Smooth muscle cell (in vitro differentiated cells): ENCODE data around the gene ATP2B3. TPM values are rescaled to one million over a fixed set of nuclear protein-coding genes. Genes with fewer than 3 reads are reported as not detected.

Experiments
- DNase-seq: peaks from one replicate; lab custom pipeline; 2025; ENCODE audit not compliant: unreplicated experiment; lab: John Stamatoyannopoulos, UW
- H2AFZ ChIP-seq: fragments of 200-600 bp; sonication (generic); 2 replicates; pipeline ENCODE4 v1.6.0; 2016; ENCODE audit warnings: antibody characterized with exemption, low read depth, mild to moderate bottlenecking
- H3F3A ChIP-seq: fragments of 200-600 bp; sonication (generic); 2 replicates; pipeline ENCODE4 v1.6.0; 2017; ENCODE audit warnings: antibody characterized with exemption, low read depth
- H3K27ac ChIP-seq: fragments of 200-600 bp; sonication (generic); 2 replicates; pipeline ENCODE4 v1.5.1; 2016; ENCODE audit warnings: low read depth, mild to moderate bottlenecking
- H3K27me3 ChIP-seq: fragments of 200-600 bp; sonication (generic); 2 replicates; pipeline ENCODE4 v1.6.1; 2016; ENCODE audit warnings: low read depth, mild to moderate bottlenecking
- H3K36me3 ChIP-seq: fragments of 200-600 bp; sonication (generic); 2 replicates; pipeline ENCODE4 v1.5.1; 2016; ENCODE audit warnings: low read depth
- H3K4me1 ChIP-seq: fragments of 200-600 bp; sonication (generic); 2 replicates; pipeline ENCODE4 v1.5.1; 2016; ENCODE audit warnings: low read depth
- H3K4me2 ChIP-seq: fragments of 200-600 bp; sonication (generic); 2 replicates; pipeline ENCODE4 v1.6.0; 2016; ENCODE audit warnings: mild to moderate bottlenecking
- H3K4me3 ChIP-seq: fragments of 200-600 bp; sonication (generic); 2 replicates; pipeline ENCODE4 v1.5.1; 2016; ENCODE audit warnings: mild to moderate bottlenecking
- H3K79me2 ChIP-seq: fragments of 200-600 bp; sonication (generic); 2 replicates; pipeline ENCODE4 v1.6.0; 2016; ENCODE audit warnings: low read depth, mild to moderate bottlenecking
- H3K9ac ChIP-seq: fragments of 200-600 bp; sonication (generic); 2 replicates; pipeline ENCODE4 v1.6.0; 2016; ENCODE audit warnings: low read depth
- H3K9me3 ChIP-seq: fragments of 200-600 bp; sonication (generic); replicated peaks from 2 replicates; pipeline ENCODE4 v1.5.1; 2016; ENCODE audit warnings: low read depth
- H4K20me1 ChIP-seq: fragments of 200-600 bp; sonication (generic); 2 replicates; pipeline ENCODE4 v1.6.0; 2016; ENCODE audit warnings: low read depth
- CTCF ChIP-seq: fragments of 200-600 bp; sonication (generic); IDR thresholded peaks from 2 replicates; pipeline ENCODE4 v1.5.1; 2017; ENCODE audit warnings: borderline replicate concordance, mild to moderate bottlenecking, antibody characterized with exemption; ENCODE audit not compliant: insufficient read depth, poor library complexity, severe bottlenecking
- WGBS: methylation state at CpG from one replicate; pipeline ENCODE4 v1.1.7; 2016; ENCODE audit warnings: low lambda C conversion rate; 5-methylcytosine and 5-hydroxymethylcytosine counted together
- polyA plus RNA-seq: library from polyadenylated mRNA; unstranded; fragments of >200 nt; fragmentation: Nextera tagmentation; extraction: Ambion mirVana; gene quantifications from 2 replicates; pipeline ENCODE4 v1.2.1, GENCODE V29; 2016
- total RNA-seq: library from RNA; depleted of rRNA; stranded (reverse); fragments of >200 nt; gene quantifications from 2 replicates; pipeline ENCODE4 v1.2.3, GENCODE V29; 2014

The ATP2B3 gene
- total and polyA plus RNA-seq, 2 experiments from 2014 or later = 0.05 to 0.22 TPM

- Histone ChIP-seq H3F3A (no peaks in the 10 kb centered on the region), H3K27ac (no peak overlapping the region), H3K4me2 (no peak overlapping the region), H3K36me3 (no peaks in the 10 kb centered on the region), H3K4me3 (no peak overlapping the region), H2AFZ (no peak overlapping the region), H3K4me1 (no peaks in the 10 kb centered on the region), H3K9ac (no peak overlapping the region), H3K27me3 (no peaks in the 10 kb centered on the region), H3K9me3 (no peaks in the 10 kb centered on the region), H3K79me2 (no peaks in the 10 kb centered on the region), H4K20me1 (no peaks in the 10 kb centered on the region)
- no peak for DNase-seq
- TF ChIP-seq CTCF = no peak
- 67% methylated on average over 5 of the region's 5 CpGs for WGBS
Measured at GRCh38 chrX:153551135-153551534, 33.7 kb downstream of the ATP2B3 start.

GRCh38 chrX:153554519-153555167, 37.2 kb downstream of the ATP2B3 start:
- H3K79me2 ChIP-seq = no peaks in the 10 kb centered on the region
- peak; percentile 51 for TF ChIP-seq CTCF
- no peak overlapping the region for H3K4me3 ChIP-seq
- H3K27ac ChIP-seq = no peak overlapping the region
- no peaks in the 10 kb centered on the region for H3K9me3 ChIP-seq
- no peaks in the 10 kb centered on the region for H3F3A ChIP-seq
- 56% methylated on average over 17 of the region's 17 CpGs for WGBS
- no peak overlapping the region for H3K4me2 ChIP-seq
- no peaks in the 10 kb centered on the region for H3K4me1 ChIP-seq
- no peaks in the 10 kb centered on the region for H3K36me3 ChIP-seq
- H2AFZ ChIP-seq = no peak overlapping the region
- no peaks in the 10 kb centered on the region for H3K27me3 ChIP-seq
- no peak overlapping the region for H3K9ac ChIP-seq
- no peaks in the 10 kb centered on the region for H4K20me1 ChIP-seq
- DNase-seq = no peak

- H3K9me3 ChIP-seq = no peaks in the 10 kb centered on the region
- H3K27ac ChIP-seq = no peak overlapping the region
- no peaks in the 10 kb centered on the region for H3K36me3 ChIP-seq
- no peaks in the 10 kb centered on the region for H4K20me1 ChIP-seq
- 93% methylated on average over 12 of the region's 12 CpGs for WGBS
- no peak for TF ChIP-seq CTCF
- no peak overlapping the region for H3K4me3 ChIP-seq
- H3F3A ChIP-seq = no peaks in the 10 kb centered on the region
- no peak for DNase-seq
- no peaks in the 10 kb centered on the region for H3K79me2 ChIP-seq
- no peak overlapping the region for H2AFZ ChIP-seq
- H3K4me1 ChIP-seq = no peaks in the 10 kb centered on the region
- H3K9ac ChIP-seq = no peak overlapping the region
- H3K4me2 ChIP-seq = no peak overlapping the region
- no peaks in the 10 kb centered on the region for H3K27me3 ChIP-seq
Measured at GRCh38 chrX:153556767-153557166, 39.3 kb downstream of the ATP2B3 start.
